ENCODE measurements around the gene IFNAR1.
A peak's percentile ranks its signal among the peaks of the same experiment; 100 is the strongest.
"Not testable (repeated sequence)": the region's sequence is repeated elsewhere in the genome, so short reads cannot be mapped to it uniquely, and the experiment has no call there.

IFNAR1 gene

GRCh38 chr21:33350676-33351075 is 25.9 kb downstream of the IFNAR1 start:
- DNase-seq = no peak

GRCh38 chr21:33355355-33355754 is 30.6 kb downstream of the IFNAR1 start:
- no peak for DNase-seq

GRCh38 chr21:33355996-33356395 is 31.2 kb downstream of the IFNAR1 start:
- no peak for DNase-seq

- no peak for DNase-seq
These were observed 32.4 kb downstream of the IFNAR1 start for GRCh38 chr21:33357177-33357576.

- no peak for DNase-seq
These were observed 34.7 kb downstream of the IFNAR1 start for GRCh38 chr21:33359446-33359845.

- DNase-seq = no peak
These were observed 35.5 kb downstream of the IFNAR1 start for GRCh38 chr21:33360281-33360680.

- peak; percentile 72 for DNase-seq
These were observed 36.3 kb downstream of the IFNAR1 start for GRCh38 chr21:33360881-33361602.

GRCh38 chr21:33362044-33362555 is 37.3 kb downstream of the IFNAR1 start:
- no peak for DNase-seq

GRCh38 chr21:33363911-33364609 is 39.3 kb downstream of the IFNAR1 start:
- DNase-seq = not testable (repeated sequence)

GRCh38 chr21:33364830-33365229 is 40.1 kb downstream of the IFNAR1 start:
- DNase-seq = no peak

GRCh38 chr21:33367309-33367973 is 42.7 kb downstream of the IFNAR1 start:
- DNase-seq = no peak

GRCh38 chr21:33368124-33368523 is 43.4 kb downstream of the IFNAR1 start:
- no peak for DNase-seq

GRCh38 chr21:33368576-33368975 is 43.8 kb downstream of the IFNAR1 start:
- DNase-seq = no peak

- DNase-seq = no peak
These were observed 44.8 kb downstream of the IFNAR1 start for GRCh38 chr21:33369586-33369985.

GRCh38 chr21:33370305-33370704 is 45.5 kb downstream of the IFNAR1 start:
- DNase-seq = no peak

GRCh38 chr21:33371366-33371765 is 46.6 kb downstream of the IFNAR1 start:
- DNase-seq = no peak

GRCh38 chr21:33372582-33372981 is 47.8 kb downstream of the IFNAR1 start:
- DNase-seq = no peak

GRCh38 chr21:33373451-33373850 is 48.7 kb downstream of the IFNAR1 start:
- no peak for DNase-seq

- DNase-seq = no peak
These were observed 49.3 kb downstream of the IFNAR1 start for GRCh38 chr21:33374080-33374449.

GRCh38 chr21:33374450-33375096 is 49.8 kb downstream of the IFNAR1 start:
- DNase-seq = peak; percentile 17

GRCh38 chr21:33375101-33375644 is 50.4 kb downstream of the IFNAR1 start:
- no peak for DNase-seq

GRCh38 chr21:33377221-33377920 is 52.6 kb downstream of the IFNAR1 start:
- no peak for DNase-seq
